GM21529 (cell line): ENCODE results near the gene TCFL5.
A peak's percentile ranks its signal among the peaks of the same experiment; 100 is the strongest.

Experiments
- ATAC-seq: cut with Tn5 transposase; IDR thresholded peaks from one replicate; pipeline ENCODE4 v1.9.1; 2021; ENCODE audit not compliant: unreplicated experiment

Gene TCFL5

GRCh38 chr20:62861726-62862336, at the start of gene TCFL5:
Gene TCFL5 (minus strand): TSS chr20:62861822. CDS start chr20:62861670, 152 bp downstream.
- peak; percentile 72 for ATAC-seq

GRCh38 chr20:62910777-62911497, 49.3 kb upstream of the TCFL5 start:
- no peak for ATAC-seq

DNA sequence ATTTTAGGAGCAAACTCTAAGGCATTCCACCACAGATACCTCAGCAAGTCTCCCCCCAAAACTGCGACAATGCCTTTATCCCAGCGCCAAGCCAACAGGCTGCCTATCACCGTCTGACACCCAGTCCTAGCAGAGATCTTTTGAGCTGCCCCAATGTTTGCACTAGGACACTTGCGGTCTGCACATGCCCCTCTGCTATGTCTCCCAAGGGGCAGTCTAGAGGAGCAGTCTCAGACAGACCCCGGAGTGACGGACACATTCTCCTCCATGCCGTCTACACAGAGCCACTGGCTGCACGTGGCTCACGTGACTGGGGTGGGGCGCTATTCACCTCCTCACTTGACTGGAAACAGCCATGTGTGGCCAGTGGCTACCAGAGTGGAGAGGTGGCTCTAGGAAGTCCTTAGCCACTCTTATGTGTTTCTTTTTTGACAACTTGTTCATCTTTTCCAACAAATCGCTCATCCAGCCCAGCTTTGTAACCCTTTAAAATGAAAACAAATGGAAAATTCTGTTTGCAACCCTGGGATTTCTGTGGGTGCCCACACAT, 48.7 kb upstream of the TCFL5 start:
- ATAC-seq = no peak

GRCh38 chr20:62908971-62909791, 47.6 kb upstream of the TCFL5 start:
- ATAC-seq = no peak

DNA sequence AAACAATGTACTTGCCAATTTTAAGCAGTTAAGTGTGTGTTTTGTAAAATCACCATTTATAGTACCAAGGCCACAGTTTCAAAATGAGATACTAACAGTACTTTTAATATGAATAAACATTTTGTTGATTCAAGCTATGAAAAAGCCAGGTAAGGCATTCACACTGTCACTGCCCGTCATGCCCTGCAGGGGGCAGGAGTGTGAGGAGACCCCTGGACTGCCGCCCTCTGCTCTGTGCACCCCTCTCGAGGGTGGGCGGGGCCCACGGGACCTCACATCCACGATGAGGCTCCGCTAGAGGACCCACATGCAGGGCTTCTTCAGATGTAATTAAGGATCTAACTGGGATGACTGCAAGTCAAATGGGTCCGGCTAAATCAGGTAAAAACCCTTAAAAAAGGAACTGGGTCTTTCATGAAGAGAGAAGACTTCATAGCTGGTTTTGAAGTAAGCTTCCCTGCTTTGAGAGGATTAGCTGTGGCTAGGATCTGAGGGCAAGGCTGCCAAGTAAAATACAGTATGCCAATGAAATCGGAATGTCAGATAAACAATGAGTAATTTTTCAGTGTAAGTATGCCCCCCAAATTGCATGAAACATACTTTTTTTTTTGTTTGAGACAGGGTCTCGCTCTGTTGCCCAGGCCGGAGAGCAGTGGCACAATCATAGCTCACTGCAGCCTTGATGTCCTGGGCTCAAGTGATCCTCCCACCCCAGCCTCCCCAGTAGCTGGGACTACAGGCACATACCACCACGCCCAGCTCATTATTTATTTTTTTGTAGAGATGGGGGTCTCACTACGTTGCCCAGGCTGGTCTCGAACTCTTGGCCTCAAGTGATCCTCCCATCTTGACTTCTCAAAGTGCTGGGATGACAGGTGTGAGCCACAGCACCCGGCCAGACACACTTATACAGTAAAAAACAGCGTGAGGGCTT, 46.0 kb upstream of the TCFL5 start:
- no peak for ATAC-seq

DNA sequence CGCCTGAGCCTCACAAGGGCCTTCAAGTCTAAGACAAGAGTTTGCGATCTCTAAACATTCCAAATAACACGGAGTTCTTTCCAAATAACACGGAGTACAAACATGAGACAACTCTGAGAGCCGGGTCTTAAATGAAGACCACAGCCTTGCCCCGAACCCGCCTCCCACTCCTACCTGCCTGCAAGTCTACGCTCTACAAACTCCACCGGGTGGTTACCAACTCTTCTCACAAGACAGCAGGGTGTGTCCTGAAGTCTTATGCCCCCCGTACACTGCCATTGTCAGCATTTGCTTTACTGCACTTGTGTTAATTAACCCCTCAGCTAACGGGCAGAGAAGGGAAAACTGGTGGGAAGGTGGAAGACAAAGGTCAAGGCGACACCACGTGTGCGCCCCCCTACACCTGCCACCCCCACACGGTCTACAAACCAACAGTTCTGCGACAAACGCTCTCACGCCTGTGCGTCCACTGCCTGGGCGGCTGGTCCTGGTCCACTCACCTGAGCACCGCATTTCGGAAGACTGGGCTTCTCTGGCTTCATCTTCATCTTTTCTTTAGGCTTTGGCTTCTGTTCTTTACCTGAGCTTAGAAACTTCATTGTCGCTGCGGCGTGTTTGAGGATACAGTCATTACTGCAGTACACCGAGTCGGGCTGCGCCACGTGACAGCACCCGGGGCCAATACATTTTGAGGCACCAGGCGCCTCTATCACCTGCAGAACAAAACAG, 45.2 kb upstream of the TCFL5 start:
- no peak for ATAC-seq

GRCh38 chr20:62906209-62906608, 44.6 kb upstream of the TCFL5 start:
- no peak for ATAC-seq

DNA sequence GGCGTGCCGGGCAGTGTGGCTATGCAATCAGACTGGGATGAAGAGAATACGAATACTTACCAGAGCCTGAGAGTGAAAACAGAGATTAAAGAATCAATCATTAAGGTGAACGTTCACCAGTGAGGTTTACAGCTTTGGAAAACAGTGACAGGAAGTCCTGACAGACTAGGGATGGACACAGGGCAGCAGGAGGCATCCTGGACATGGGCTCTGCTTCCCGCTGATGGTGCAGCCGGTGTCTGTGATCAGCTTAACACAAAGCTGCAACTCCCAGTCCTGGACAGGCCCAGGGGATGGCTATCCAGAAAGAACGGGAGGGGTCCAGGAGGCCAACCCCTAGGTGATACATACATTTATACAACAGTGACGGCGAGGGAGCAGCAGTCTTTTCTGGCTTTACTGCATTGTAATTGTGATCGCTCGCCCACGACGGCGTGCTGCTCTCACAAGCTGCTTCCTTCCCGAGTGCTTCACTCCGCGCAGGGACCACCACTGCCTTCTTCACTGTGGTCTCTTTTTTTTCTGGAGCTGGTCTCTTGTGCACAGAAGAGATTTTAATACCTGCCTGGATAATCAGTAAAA, 44.0 kb upstream of the TCFL5 start:
- ATAC-seq = no peak

DNA sequence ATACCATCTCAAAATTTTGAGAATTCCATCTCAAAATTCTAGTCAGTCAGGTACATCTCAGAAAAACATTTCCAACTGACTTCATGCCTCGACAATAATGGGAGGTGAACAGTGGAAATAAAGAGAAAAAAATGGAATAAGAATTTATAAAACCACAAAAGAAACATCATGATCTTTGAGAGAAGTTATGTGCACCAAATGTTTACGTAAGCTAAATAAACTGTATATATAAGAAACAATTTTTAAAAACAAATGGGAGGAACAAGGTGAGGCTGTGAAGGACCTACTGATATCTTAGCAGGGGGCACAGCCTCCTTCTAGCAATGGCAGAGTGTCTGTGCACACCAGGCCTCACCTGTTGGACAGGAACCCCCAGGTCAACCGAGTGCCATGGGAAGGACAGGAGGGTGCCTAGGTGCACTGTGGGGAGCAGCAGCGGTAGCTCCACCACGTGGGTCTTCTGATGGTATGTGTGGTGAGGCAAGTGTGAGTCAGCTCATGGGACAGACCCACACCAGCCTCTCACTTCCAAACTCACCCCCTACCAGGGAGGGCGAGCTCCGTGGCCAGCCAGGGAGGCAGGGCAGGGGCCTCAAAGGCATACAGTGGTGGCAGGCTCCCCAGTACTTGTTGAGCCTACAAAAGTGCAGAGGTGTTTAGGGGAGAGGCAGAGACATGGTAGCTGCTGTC, 41.4 kb upstream of the TCFL5 start:
- no peak for ATAC-seq

- ATAC-seq = no peak
Observed at GRCh38 chr20:62901891-62902290, 40.3 kb upstream of the TCFL5 start.

GRCh38 chr20:62900692-62901584, 39.3 kb upstream of the TCFL5 start:
- ATAC-seq = peak; percentile 10

DNA sequence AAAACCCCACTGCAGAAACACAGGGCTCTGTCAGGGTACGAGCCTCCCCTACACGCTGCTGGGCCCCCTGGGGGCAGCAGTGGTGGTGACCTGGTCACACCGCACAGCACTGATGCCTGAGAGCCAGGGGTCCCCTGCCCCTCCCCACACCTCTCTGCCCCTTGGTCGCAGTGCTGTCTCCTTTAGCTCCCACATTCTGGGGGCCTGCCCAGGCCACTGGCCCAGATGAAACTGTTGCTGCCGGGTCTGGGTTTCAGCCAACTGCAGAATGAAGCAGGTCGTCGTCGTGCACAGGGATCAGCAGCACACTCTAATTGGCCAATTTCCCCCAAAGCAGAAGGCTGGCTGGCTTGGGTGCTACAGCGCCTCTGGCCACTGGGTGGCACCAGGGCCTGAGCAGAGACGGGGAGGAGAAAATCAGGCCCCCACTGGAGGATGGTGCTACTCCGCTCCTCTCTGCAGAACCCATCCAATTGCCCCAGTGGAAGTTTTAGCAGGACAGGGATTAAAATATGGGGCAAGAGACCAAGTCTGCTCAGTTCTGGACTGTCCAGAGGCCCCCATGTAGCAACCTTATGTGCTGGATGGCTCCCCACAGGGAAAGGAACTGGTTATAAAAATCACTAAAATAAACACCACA, 38.5 kb upstream of the TCFL5 start:
- peak; percentile 82 for ATAC-seq

DNA sequence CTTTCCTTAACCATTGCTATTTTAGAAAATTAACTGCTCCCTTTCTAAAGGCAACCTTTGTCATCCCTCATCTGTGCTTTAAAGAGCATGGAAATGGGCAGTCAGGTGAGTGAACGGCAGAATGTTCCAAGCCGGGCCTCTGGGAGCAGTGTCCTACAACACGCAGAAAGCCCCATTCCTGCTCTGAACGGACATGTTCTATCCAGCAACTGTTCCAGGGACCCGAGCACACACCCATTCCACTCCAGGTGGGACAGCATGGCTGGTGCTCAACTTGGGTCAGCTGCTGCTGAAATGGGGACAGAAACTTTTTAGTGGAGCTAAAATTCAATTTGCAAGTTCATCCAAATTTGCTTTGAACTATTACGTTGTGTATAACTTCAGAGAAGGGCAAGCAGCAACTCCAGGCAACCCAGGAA, 38.0 kb upstream of the TCFL5 start:
- no peak for ATAC-seq

DNA sequence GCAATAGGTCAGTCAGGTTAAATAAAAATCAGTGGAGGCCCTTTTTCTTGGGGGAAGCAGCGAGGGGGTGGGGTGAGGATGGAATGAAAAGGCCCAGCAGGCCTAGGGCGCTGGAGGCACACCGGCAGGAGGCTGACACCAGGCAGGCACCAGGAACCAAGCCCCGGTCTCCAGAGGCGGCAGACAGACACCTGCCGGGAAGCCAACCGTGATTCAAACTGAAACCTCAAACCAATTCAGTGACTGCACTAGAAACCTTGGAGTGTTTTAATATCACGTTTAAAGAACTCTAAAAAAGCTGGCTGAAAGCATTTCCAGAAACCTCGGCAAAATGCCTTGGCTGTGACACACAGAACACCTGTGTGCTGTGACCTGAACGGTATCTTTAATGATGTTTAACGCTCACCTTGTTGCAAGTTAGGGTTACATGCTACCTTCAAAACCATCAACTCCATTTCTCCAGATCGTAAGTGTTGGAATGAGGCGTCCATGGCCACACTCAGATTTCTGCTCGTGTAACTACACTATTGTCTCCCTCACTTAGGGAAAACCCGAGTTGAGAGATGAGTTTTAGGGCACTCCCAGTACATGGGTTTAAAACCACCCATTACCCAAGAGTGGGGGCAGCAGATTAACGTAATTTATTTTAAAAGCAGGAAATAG, 37.5 kb upstream of the TCFL5 start:
- ATAC-seq = no peak

DNA sequence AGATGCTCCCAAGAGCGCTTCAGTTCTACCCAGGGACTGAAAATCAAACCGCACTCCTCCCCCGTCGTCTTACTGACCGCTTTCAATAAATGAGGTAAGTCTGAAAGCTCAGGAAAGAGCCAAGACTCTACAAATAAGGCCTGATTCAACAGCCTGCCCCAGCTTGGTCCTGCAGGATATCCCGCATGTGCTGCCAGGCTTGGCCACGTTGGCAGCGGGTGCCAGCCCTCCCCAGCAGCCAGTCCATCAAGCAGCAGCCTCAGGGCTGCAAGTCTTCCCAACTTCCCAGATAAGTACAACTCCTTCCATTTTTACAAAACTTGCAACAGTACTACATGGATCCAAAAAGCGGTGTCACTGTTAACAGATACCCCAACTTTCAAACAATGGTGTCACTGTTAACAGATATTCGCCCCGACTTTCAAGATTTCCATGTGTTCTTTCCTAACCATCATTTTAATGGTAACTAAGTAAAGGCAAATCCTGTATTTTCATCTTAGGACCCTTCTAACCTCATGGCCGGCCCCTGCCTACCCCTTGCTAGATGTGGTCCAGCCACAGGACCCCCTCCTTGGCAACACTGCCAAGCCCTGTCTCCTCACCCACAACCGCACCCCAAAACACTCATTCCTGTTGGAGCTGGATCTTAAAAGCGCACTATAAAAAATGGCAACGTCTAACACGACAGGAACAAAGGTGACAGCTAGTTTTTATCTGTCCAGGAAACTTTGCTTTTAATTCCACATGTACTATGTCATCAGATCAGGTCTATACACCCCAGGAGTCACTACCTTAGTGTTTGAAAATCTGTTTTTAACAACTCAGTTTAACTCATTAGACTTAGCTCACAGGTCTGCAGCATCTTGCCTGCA, 36.7 kb upstream of the TCFL5 start:
- no peak for ATAC-seq

- no peak for ATAC-seq
Observed at GRCh38 chr20:62897666-62898065, 36.0 kb upstream of the TCFL5 start.
